ENCODE data around the gene DMD. TPM values are rescaled to one million over a fixed set of nuclear protein-coding genes. Genes with fewer than 3 reads are reported as not detected.
"Not testable (repeated sequence)": the region's sequence is repeated elsewhere in the genome, so short reads cannot be mapped to it uniquely, and the experiment has no call there.

The DMD gene
- total RNA-seq, 3 donors from 2014 or later (not counting 1 experiment from before 2014, with no cell fraction given) = not detected

DNA sequence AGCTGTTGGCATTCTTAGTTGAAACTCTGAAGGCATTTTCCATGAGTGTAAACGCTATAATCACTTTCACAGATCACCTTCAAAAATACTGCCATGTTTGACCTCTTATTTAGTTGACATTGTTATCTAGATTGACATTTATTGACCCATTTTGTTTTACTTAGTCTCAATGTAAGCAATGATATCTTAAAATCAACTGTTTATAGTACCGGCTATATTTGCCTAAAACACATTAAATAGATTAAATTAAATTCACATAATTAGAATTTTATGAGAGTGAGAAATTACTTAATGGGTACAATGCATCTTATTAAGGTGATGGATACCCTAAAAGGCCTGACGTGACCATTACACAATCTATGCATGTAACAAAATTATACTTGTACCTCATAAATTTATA lies 1621.8 kb downstream of the DMD start:
- DNase-seq = no peak
- Mint-ChIP-seq H3K27me3 (ENCODE audit: low read depth in 2 of 2) (no peaks in the 10 kb centered on the region), H3K9me3 (peaks cover 6% of the 10 kb centered on the region in 2 donors), H3K4me1 (no peaks in the 10 kb centered on the region), H3K4me3 (no peak overlapping the region), H3K36me3 (no peaks in the 10 kb centered on the region), H3K27ac (no peak overlapping the region)
- H3K4me1 ChIP-seq (ENCODE audit: control insufficient read depth, insufficient read depth, low read length) = no peaks in the 10 kb centered on the region
- no peak for ATAC-seq
- H3K9me3 ChIP-seq (ENCODE audit: control insufficient read depth, insufficient read depth, low read length) = no peaks in the 10 kb centered on the region
- H3K36me3 ChIP-seq (ENCODE audit: control insufficient read depth, insufficient read depth, low read length) = no peaks in the 10 kb centered on the region
- no peak overlapping the region for H3K4me3 ChIP-seq (ENCODE audit: low read length)
- intact Hi-C loops (cut with micrococcal nuclease) = no loop called here
- H3K27me3 ChIP-seq (ENCODE audit: control insufficient read depth, insufficient read depth, low read length) = no peaks in the 10 kb centered on the region
- H3K27ac ChIP-seq (ENCODE audit: low read length) = no peak overlapping the region
- WGBS (ENCODE audit: insufficient coverage) = no CpG with 5 or more reads among the region's 3 CpGs
- TF ChIP-seq, protein P1, sequence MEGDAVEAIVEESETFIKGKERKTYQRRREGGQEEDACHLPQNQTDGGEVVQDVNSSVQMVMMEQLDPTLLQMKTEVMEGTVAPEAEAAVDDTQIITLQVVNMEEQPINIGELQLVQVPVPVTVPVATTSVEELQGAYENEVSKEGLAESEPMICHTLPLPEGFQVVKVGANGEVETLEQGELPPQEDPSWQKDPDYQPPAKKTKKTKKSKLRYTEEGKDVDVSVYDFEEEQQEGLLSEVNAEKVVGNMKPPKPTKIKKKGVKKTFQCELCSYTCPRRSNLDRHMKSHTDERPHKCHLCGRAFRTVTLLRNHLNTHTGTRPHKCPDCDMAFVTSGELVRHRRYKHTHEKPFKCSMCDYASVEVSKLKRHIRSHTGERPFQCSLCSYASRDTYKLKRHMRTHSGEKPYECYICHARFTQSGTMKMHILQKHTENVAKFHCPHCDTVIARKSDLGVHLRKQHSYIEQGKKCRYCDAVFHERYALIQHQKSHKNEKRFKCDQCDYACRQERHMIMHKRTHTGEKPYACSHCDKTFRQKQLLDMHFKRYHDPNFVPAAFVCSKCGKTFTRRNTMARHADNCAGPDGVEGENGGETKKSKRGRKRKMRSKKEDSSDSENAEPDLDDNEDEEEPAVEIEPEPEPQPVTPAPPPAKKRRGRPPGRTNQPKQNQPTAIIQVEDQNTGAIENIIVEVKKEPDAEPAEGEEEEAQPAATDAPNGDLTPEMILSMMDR (IDR thresholded peaks at IDR 0.05) = no peak

DNA sequence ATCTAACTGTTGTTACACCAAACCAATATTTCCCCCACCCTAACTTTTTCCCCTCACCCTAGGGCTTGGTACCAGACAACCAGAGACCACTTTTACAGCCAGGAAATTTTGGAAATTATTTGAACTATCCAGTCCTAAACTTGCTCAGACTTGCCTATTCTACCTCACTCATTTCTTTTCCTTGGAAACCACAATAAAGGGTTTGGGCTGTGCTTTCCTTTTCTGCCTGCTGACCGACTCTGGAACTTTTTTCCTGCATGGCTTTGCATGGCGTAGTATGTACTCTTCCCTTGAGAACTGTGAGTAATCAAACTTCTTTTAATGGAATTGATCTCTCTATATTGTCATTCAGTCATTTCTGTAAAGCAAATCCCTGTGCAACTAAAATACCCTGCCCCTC lies 1623.0 kb downstream of the DMD start:
- H3K4me3 Mint-ChIP-seq = no peak overlapping the region
- H3K4me3 ChIP-seq (ENCODE audit: low read length) = no peak overlapping the region
- H3K27me3 ChIP-seq (ENCODE audit: control insufficient read depth, insufficient read depth, low read length) = no peaks in the 10 kb centered on the region
- no peaks in the 10 kb centered on the region for H3K4me1 Mint-ChIP-seq
- H3K27ac Mint-ChIP-seq = no peak overlapping the region
- 94% methylated on average over 2 of the region's 2 CpGs for WGBS (ENCODE audit: insufficient coverage)
- no peaks in the 10 kb centered on the region for H3K9me3 ChIP-seq (ENCODE audit: control insufficient read depth, insufficient read depth, low read length)
- TF ChIP-seq, protein P1 (IDR thresholded peaks at IDR 0.05) = no peak
- no peak overlapping the region for H3K27ac ChIP-seq (ENCODE audit: low read length)
- ATAC-seq = no peak
- peaks cover 7 to 8% of the 10 kb centered on the region in 2 donors for H3K9me3 Mint-ChIP-seq
- H3K27me3 Mint-ChIP-seq (ENCODE audit: low read depth in 2 of 2) = no peaks in the 10 kb centered on the region
- intact Hi-C loops (cut with micrococcal nuclease) = no loop called here
- H3K36me3 ChIP-seq (ENCODE audit: control insufficient read depth, insufficient read depth, low read length) = no peaks in the 10 kb centered on the region
- no peaks in the 10 kb centered on the region for H3K4me1 ChIP-seq (ENCODE audit: control insufficient read depth, insufficient read depth, low read length)
- no peaks in the 10 kb centered on the region for H3K36me3 Mint-ChIP-seq
- no peak for DNase-seq

DNA sequence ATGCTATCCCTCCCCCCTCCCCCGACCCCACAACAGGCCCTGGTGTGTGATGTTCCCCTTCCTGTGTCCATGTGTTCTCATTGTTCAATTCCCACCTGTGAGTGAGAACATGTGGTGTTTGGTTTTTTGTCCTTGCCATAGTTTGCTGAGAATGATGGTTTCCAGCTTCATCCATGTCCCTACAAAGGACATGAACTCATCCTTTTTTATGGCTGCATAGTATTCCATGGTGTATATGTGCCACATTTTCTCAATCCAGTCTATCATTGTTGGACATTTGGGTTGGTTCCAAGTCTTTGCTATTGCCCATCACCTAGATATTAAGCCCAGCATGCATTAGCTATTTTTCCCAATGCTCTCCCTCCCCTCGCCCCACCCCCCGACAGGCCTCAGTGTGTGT lies 1627.5 kb downstream of the DMD start:
- H3K9me3 ChIP-seq (ENCODE audit: control insufficient read depth, insufficient read depth, low read length); H3K27me3 ChIP-seq (ENCODE audit: control insufficient read depth, insufficient read depth, low read length); H3K4me3 ChIP-seq (ENCODE audit: low read length); H3K36me3 Mint-ChIP-seq; H3K27me3 Mint-ChIP-seq (ENCODE audit: low read depth in 2 of 2); H3K4me3 Mint-ChIP-seq; H3K4me1 Mint-ChIP-seq; DNase-seq; H3K4me1 ChIP-seq (ENCODE audit: control insufficient read depth, insufficient read depth, low read length); H3K27ac Mint-ChIP-seq; ATAC-seq; intact Hi-C loops (cut with micrococcal nuclease); H3K36me3 ChIP-seq (ENCODE audit: control insufficient read depth, insufficient read depth, low read length); H3K27ac ChIP-seq (ENCODE audit: low read length): not testable (repeated sequence)
- 100% methylated on average over 1 of the region's 3 CpGs for WGBS (ENCODE audit: insufficient coverage)
- H3K9me3 Mint-ChIP-seq = peaks cover 5 to 14% of the 10 kb centered on the region in 2 donors

DNA sequence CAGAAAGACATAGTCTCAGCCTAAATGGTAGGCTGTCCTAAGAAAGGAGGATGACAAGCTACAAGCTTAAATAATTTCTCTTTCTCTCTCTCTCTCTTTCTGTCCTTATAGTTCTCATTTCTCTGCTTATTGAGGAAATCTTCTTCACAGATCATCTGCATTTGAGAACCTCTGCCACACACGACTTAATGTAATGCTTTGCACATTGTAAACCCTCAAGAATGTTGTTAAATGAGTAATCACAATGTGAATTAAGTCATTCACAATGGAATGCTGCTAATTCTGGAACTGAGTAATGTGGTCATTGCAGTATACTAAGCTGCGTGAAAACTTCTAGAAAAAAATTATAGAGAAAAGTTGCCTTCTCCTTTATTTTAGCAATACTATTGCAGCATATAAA lies 1630.6 kb downstream of the DMD start:
- intact Hi-C loops (cut with micrococcal nuclease) = no loop called here
- Histone ChIP-seq H3K27ac (ENCODE audit: low read length) (no peak overlapping the region), H3K4me1 (ENCODE audit: control insufficient read depth, insufficient read depth, low read length) (no peaks in the 10 kb centered on the region), H3K36me3 (ENCODE audit: control insufficient read depth, insufficient read depth, low read length) (no peaks in the 10 kb centered on the region), H3K27me3 (ENCODE audit: control insufficient read depth, insufficient read depth, low read length) (no peaks in the 10 kb centered on the region), H3K9me3 (ENCODE audit: control insufficient read depth, insufficient read depth, low read length) (no peaks in the 10 kb centered on the region), H3K4me3 (ENCODE audit: low read length) (no peak overlapping the region)
- Mint-ChIP-seq H3K9me3 (peaks cover 3 to 14% of the 10 kb centered on the region in 2 donors), H3K4me1 (no peaks in the 10 kb centered on the region), H3K4me3 (no peak overlapping the region), H3K36me3 (no peaks in the 10 kb centered on the region), H3K27me3 (ENCODE audit: low read depth in 2 of 2) (no peaks in the 10 kb centered on the region), H3K27ac (no peak overlapping the region)
- ATAC-seq = no peak
- TF ChIP-seq, protein P1 (IDR thresholded peaks at IDR 0.05) = no peak
- WGBS (ENCODE audit: insufficient coverage) = no CpG with 5 or more reads among the region's 2 CpGs
- no peak for DNase-seq

Measured in natural killer cell (primary cell).